Stimulated activated CD8-positive, alpha-beta memory T cell treated with anti-CD3 and anti-CD28 coated beads, Interleukin-15, amount 100 ng/mL, for 4 hours (primary cell): ENCODE data around the gene LIMCH1.
"Not testable (repeated sequence)": the region's sequence is repeated elsewhere in the genome, so short reads cannot be mapped to it uniquely, and the experiment has no call there.

Experiments used
- DNase-seq, 2 donors: peaks; one replicate each; pipeline ENCODE4 v3.0.0-alpha.2; 2020; ENCODE audit warnings: low read depth in 2 of 2

LIMCH1 gene

GRCh38 chr4:41678086-41678816, 140.3 kb downstream of the LIMCH1 start:
- DNase-seq, result no peak

DNA sequence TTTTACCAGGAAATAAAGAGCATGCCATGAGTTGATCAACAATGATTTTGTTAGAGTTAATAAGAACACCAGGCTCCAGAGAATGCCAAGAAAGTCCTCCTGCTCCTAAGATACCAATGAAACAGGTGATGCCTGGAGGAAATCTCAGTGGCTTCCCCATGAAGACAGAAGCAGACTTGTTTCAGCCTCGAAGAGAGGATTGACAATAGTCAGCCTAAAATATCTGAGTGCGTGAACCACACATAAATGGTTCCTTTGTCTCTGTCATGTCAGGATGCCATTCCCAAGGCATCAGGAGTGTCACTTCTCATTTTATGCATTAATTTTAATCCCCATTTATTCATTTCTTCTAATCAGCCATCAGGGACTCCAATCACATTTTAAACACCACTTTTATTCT, 141.0 kb downstream of the LIMCH1 start:
- DNase-seq, result no peak

- DNase-seq, result no peak
These were observed 142.0 kb downstream of the LIMCH1 start for GRCh38 chr4:41679991-41680390.

DNA sequence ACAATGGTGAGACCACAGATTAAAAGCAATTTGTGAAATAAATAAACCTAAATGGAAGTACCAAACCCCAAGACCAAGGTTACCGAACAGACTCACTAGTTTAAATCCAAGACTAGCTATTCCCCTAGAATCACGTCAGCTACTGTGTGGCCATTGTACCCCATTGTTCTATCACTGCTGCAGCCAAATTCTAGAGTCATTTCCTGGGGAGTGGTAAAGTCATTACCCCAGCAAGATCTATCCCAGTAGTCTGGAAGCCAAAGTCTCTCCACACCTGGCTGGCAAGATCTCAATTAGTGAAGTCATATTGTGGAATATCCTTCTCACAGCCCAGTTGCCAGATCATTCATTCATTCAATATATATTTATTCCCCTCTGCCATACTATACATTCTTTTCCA, 143.1 kb downstream of the LIMCH1 start:
- no peak for DNase-seq

GRCh38 chr4:41683326-41683725, 145.4 kb downstream of the LIMCH1 start:
- DNase-seq, result no peak

DNA sequence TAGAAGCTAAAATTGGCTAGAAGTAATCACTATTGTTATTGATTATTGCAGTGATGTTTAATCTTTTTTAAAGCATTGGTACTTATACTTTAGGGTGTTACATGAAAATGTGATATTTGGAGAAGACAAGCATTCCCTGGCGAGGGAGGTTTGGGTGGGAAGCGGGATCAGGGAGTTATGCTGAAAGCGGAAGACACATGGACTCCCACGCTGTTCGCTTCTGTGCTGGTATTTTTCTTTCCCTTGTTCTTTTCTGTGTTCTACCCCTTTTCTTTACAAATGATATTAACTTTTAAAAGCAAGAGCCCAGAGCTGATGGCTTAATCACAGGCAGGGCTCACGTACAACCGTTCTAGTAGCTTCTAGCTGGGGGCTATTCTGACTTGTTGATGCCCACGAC, 148.9 kb downstream of the LIMCH1 start:
- DNase-seq, result no peak

DNA sequence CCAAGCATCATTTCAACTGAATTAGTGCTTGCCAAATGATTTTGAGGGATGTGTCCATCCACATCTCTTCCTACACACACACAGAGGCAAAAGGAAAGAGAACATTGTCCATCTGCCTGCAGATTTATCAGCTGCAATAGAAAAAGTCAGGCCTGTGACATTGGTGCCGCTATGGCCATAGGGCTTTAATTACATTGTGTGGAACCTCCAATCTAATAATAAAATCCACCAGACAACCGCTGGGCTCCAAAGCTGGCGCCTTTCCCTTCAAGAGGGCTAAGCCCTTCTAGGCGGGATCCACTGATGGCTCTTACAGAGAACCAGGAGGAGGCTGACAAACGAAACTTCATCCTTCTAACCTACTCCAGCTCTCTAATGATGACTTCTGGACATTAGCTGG, 150.0 kb downstream of the LIMCH1 start:
- no peak for DNase-seq

GRCh38 chr4:41692717-41693345, 154.9 kb downstream of the LIMCH1 start:
- DNase-seq, result no peak

DNA sequence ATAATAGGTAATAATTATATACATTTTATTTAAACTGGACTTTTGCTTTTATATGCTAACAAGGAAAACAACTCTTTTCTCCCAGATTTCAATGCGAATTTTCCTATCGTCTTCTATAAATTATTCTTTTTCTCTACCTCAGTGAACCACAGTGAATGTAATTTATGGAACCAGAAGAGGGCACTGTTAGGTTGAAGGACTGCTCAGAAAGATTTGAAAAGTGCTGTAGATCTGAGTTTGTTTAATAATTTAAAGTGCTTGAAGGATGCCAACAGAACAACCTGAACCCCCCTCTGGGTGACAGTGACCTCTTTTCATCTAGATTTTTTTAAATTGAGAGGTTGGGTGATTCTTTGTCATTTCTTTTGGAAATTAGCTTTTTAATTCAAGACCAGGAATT, 155.7 kb downstream of the LIMCH1 start:
- DNase-seq, result no peak

DNA sequence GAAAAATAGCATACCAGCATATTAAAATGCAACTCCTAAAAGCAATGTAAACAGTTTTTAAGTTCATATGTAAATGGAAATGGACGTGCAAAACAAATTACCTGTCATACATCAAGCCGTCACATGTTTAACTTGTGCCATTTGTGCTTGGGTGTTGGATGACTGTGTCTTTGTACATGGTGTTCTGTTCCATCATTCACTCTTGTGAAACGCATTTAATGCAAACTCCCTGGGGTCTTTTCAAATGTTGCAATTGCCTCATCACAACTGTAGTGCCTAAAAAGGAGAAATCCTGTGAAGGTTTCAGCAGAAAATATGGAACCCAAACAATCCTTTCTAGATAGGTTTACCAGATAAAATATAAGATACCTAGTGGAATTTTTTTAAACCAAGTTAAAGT, 158.2 kb downstream of the LIMCH1 start:
- DNase-seq, result no peak

DNA sequence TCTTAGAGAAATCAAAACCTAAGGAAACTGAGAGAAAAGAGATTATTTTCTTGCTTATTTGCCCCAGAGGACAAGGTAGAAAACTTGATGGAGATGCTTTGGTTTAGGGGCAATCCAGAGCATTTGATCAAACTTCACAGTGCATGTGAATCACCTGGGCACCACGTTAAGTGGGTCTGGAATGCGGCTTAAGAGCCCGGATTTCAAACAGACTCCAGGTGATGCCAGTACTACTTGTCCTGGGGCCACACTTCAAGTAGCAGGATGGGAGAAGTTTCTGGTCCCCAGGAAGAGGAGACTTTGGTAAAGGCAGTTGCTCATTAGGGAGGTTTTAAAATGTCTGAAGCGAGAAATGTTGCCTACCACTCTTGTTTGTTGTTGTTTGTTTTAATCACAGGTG, 158.8 kb downstream of the LIMCH1 start:
- DNase-seq, result no peak

- DNase-seq, result no peak
These were observed 164.0 kb downstream of the LIMCH1 start for GRCh38 chr4:41701983-41702382.

DNA sequence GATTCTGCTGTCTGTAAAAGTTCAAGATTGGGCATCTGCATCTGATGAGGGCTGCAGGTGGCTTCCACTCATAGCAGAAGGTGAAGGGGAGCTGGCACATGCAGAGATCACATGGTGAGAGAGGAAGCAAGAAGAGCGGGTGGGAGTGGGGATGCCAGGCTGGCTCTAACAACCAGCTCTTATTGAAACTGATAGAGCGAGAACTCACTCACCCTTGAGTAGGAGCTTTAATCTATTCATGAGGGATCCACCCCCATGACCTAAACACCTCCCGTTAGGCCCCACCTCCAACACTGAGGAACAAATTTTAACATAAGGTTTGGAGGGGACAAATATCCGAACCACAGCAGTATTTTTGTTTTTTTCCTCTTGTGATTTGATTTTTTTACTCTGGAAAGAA, 164.8 kb downstream of the LIMCH1 start:
- no peak for DNase-seq

- DNase-seq, result no peak
These were observed 165.8 kb downstream of the LIMCH1 start for GRCh38 chr4:41703785-41704184.

DNA sequence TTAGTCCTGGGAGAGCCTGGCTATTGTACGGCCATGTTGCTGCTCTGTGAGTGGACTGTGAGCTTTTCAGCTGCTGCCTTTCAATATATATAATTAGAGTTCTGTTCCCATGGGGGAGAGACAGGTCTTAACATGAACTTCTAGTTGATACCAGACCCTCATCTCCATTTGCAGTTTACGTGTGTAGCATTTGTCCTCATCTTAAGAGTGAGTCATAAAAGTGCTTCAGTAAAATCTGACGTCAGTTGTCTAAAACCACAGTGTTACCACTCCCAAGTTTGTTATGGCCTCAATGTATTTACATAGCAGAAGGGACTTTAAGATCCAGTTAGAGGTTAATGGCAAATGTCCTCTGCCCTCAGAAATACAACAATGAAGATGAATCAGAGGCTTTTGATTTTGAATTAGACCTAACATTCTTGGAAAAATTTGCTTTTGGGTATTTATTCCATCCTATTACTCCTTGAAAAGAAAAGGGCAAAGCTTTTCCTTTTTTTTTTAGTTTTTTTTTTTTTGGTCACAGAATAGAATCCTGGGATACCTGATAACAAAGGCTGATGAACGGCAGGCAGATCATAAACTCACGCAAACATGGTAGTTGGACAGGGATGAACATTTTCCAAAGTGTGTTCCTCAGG, 172.0 kb downstream of the LIMCH1 start:
- DNase-seq, result no peak

- DNase-seq, result not testable (repeated sequence)
These were observed 173.7 kb downstream of the LIMCH1 start for GRCh38 chr4:41711654-41712053.

GRCh38 chr4:41712425-41712824, 174.5 kb downstream of the LIMCH1 start:
- DNase-seq, result no peak

DNA sequence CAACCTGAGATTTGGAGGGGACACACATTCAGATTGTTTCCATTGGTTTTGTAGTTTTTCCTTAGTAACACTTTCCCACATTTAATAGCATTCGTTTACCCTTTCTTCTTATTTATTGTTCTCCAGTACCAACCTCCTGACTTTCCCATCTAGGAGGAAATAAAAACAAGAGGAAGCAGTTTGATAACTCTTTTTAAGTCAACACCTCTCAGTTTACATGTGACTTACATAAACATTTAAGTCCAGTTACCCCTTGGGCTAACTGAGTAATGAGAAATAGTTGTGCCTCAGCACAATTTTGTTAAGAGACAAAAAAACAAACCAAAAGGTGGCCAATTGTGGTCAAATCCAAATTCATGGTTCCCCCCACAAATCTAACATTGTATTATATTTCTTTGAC, 175.8 kb downstream of the LIMCH1 start:
- DNase-seq, result no peak

DNA sequence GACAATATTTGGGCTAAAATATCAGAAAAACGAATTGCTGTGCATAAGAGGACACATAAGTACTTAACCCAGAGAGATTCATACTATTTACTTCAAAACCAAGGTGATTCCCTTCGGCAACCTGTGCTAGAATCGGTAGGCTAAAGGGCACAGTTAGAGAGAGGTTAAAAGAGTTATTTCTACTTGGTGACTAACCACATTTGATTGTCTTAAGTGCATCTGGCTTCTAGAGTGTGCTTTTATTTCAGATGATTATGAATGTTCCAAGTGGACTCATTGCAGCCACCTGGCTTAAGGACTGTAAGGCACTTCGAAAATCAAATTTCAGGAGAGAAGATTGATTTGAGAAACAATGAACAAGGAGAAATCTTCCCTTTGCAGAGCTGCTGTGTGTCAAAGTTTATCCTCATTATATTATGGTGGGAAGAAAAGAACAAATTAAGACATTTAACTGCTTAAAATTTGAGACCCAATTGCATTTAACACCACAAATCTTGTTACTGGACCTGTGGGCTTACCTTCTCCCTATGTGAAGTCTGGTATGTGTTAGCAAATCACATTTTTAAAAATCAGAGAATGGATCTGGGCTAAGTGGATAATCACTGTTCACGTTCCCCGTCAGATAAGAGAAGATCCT, 176.5 kb downstream of the LIMCH1 start:
- DNase-seq, result no peak

DNA sequence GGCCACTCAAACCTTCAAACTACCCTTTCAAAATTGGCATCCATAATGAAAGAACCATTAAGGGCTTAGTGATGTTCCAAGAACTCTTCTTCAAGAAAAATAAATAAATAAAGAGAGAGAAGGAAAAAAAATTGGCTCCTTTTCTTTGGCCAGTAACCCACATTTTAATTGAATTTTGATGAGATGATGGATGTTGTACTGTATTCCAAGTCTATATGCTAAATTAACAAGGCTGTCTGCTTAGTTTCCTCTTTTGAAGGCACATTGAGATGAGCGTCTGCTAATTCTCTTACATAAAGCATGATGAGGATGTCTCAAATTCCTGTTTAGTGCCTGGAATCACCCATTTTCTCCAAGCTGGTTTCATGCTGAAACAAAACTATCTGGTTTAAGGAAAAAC, 177.2 kb downstream of the LIMCH1 start:
- no peak for DNase-seq

DNA sequence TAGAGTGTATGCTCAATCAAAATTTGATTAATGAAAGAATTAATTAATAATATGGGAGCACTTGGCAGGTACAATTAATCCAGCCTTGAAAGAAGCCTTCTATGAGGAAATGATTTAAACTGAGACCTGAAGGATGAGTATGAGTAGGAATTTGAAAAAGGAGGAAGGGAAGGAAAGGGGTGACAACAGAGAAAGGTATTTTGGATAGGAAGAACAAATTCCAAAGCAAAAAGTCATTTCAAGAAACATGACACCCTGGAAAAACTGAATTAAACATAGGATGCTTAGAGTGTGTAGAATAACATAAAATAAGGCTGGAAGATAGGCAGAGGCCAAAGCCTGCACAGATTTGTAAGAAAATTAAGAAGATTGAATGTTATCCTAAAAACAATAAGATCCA, 180.9 kb downstream of the LIMCH1 start:
- DNase-seq, result no peak

DNA sequence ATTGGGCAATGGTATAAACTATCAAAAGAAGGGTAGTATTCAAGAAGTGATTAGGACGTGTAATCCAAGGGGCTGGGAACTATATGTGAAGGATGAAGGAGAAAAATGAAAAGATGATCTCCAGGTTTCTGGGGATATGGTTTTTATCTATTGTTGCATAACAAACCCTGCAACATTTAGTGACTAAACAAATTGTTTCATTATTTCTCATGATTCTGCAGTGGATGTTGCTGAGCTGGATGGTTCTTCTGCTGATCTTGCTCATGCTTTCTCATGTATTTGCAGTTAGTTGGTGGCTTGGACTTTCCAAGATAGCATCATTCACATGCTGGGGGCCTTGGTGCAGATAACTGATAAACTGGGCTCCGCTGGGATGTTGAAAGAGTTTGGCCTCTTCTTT, 181.5 kb downstream of the LIMCH1 start:
- no peak for DNase-seq

DNA sequence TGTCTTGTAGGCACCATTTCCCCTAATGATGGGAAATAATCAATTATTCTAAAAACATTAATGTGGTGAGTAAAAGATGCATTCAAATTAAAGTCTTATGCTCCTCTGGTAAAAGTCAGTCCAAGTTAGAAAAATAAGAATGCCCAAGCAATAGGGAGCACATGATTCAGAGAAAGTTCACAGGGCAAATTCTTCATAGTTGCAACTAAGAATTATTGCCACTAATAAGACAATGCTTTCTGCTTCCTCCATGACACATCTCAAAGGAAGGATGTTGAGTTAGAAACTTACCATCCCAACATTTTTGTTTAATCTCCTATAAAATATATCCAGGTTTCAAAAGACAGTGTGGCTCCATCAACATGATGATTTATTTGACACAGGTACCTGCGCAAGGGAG, 184.2 kb downstream of the LIMCH1 start:
- DNase-seq, result no peak
